Breast epithelium (tissue), 4 donors: ENCODE results near the gene ZNF516. TPM values are rescaled to one million over a fixed set of nuclear protein-coding genes. Genes with fewer than 3 reads are reported as not detected.

Experiments used
- DNase-seq, 2 donors: peaks; one replicate each; pipeline ENCODE4 v3.0.0-alpha.2; 2019; ENCODE audit warnings: low spot score in 2 of 2
- H3K27ac ChIP-seq, 2 donors: fragments of 200-600 bp; sonication (generic) in 1 of 2; one replicate each; pipeline ENCODE4 v1.5.1; 2016 to 2019; ENCODE audit warnings: mild to moderate bottlenecking in 1 of 2
- H3K27me3 ChIP-seq, 2 donors: fragments of 200-600 bp; sonication (generic) in 1 of 2; one replicate each; pipeline versions ENCODE4 v1.5.1 to v1.6.0; 2017 to 2019; ENCODE audit warnings: control low read depth in 1 of 2, mild to moderate bottlenecking in 1 of 2
- H3K36me3 ChIP-seq: fragments of 200-600 bp; one replicate; pipeline ENCODE4 v1.5.1; 2019
- H3K4me1 ChIP-seq, 2 donors: fragments of 200-600 bp; sonication (generic); one replicate each; pipeline ENCODE4 v1.5.1; 2016 to 2019; ENCODE audit warnings: control low read depth in 1 of 2
- H3K4me3 ChIP-seq, 3 donors: fragments of 200-600 bp; sonication (generic); 1 replicate in 2 of 3; 2 replicates in 1 of 3; pipeline ENCODE4 v1.5.1; 2016 to 2019; ENCODE audit warnings: mild to moderate bottlenecking in 3 of 3, moderate library complexity in 2 of 3
- H3K9me3 ChIP-seq, 2 donors: fragments of 200-600 bp; sonication (generic) in 1 of 2; one replicate each; pipeline ENCODE4 v1.5.1; 2016 to 2019; ENCODE audit warnings: control low read depth in 1 of 2
- POLR2A ChIP-seq: fragments of 450-650 bp; IDR thresholded peaks from one replicate; pipeline ENCODE4 v1.6.1; 2016; ENCODE audit warnings: antibody characterized with exemption, mild to moderate bottlenecking, moderate library complexity
- POLR2AphosphoS5 ChIP-seq, 3 donors: sonication (generic); formaldehyde crosslinking; IDR thresholded peaks; one replicate each; pipeline ENCODE4 v1.6.1; 2017; ENCODE audit warnings: antibody characterized with exemption in 3 of 3
- intact Hi-C: fragments of 100-400 bp; cut with DNase I; formaldehyde crosslinking; loops from one replicate; pipeline ENCODE4 v1.15.1; 2023; ENCODE audit warnings: low total_unique reads
- total RNA-seq, 3 donors: library from RNA; depleted of rRNA; stranded (reverse); fragments of >200 nt; gene quantifications; one replicate each; pipeline ENCODE4 v1.1.0, GENCODE V29; 2016
- TF ChIP-seq, protein P1 (sequence below), 3 donors: fragments of 450-650 bp; IDR thresholded peaks; one replicate each; pipeline ENCODE4 v1.5.1; 2016 to 2017; ENCODE audit warnings: antibody characterized with exemption in 3 of 3, mild to moderate bottlenecking in 3 of 3, moderate library complexity in 3 of 3

ZNF516 gene
- total RNA-seq, 3 donors from 2014 or later = 12.0 to 33.4 (median 24.0) TPM

DNA sequence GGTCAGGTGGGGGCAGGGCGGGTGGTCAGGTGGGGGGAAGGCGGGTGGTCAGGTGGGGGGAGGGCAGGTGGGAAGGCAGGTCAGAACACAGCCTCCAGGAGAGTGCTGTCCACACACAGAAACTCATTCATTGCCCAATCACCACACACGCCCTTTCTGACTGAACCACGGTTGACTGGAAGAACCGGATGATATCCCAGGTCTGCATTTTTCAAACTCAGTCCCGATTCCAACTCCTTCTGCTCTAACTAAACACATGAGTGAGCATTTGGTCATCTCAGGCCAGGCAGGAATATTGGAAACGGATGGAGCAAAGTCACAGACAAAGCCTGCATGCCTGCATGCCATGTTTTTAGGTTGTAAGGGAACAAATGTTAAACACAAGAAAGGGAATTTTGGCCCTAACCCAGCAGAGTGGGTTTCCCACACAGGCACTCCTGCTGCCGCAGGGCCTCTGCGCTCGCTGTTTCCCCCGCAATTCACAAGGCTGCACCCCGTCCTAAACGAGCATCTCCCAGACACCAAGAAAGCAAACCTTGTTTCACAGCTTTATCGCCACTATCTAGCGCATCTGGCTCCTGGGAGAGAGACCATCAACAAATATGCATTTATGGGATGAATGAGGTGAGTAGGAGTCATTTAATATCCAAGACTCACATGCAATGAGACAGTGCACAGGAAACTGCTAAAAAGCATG lies 100.1 kb downstream of the ZNF516 start:
- no peak for DNase-seq
- H3K4me3 ChIP-seq = no peak overlapping the region
- no peaks in the 10 kb centered on the region for H3K4me1 ChIP-seq
- H3K9me3 ChIP-seq = no peaks in the 10 kb centered on the region
- H3K27me3 ChIP-seq = no peaks in the 10 kb centered on the region
- TF ChIP-seq POLR2A (no peak), POLR2AphosphoS5 (IDR thresholded peaks at IDR 0.05) (no peak)
- TF ChIP-seq, protein P1, sequence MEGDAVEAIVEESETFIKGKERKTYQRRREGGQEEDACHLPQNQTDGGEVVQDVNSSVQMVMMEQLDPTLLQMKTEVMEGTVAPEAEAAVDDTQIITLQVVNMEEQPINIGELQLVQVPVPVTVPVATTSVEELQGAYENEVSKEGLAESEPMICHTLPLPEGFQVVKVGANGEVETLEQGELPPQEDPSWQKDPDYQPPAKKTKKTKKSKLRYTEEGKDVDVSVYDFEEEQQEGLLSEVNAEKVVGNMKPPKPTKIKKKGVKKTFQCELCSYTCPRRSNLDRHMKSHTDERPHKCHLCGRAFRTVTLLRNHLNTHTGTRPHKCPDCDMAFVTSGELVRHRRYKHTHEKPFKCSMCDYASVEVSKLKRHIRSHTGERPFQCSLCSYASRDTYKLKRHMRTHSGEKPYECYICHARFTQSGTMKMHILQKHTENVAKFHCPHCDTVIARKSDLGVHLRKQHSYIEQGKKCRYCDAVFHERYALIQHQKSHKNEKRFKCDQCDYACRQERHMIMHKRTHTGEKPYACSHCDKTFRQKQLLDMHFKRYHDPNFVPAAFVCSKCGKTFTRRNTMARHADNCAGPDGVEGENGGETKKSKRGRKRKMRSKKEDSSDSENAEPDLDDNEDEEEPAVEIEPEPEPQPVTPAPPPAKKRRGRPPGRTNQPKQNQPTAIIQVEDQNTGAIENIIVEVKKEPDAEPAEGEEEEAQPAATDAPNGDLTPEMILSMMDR (IDR thresholded peaks at IDR 0.05) = no peak
- intact Hi-C loops = no loop called here
- H3K27ac ChIP-seq = no peak overlapping the region
- no peaks in the 10 kb centered on the region for H3K36me3 ChIP-seq

GRCh38 chr18:76392349-76392748 lies 102.7 kb downstream of the ZNF516 start:
- no peak overlapping the region for H3K27ac ChIP-seq
- no peaks in the 10 kb centered on the region for H3K27me3 ChIP-seq
- H3K4me1 ChIP-seq = no peaks in the 10 kb centered on the region
- DNase-seq = peak in 1 of 2 donors; percentile 48
- H3K4me3 ChIP-seq = no peak overlapping the region
- TF ChIP-seq POLR2A = no peak
- TF ChIP-seq POLR2AphosphoS5 (IDR thresholded peaks at IDR 0.05) = no peak
- TF ChIP-seq, protein P1 (IDR thresholded peaks at IDR 0.05) = no peak
- H3K9me3 ChIP-seq = no peaks in the 10 kb centered on the region
- intact Hi-C loops = no loop called here
- no peaks in the 10 kb centered on the region for H3K36me3 ChIP-seq

DNA sequence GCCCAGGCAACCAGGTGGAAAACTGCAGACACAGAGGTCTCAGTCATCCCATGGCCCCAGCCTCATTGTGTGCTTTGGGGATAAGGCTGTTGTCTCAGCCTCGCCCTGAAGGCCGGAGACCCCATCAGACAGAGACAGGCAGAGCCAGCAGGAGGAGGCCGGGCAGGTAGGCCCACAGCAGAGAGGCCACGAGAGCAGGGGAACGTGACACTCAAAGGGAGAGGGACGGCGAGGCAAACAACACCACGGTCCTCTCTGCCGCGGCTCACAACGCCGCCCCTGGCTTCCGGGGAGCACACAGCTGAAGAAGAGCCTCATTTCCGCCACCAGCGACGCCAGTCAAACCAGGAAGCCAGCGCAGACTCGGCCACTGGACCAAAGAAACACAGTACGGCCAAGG lies 103.3 kb downstream of the ZNF516 start:
- Histone ChIP-seq H3K27ac (no peak overlapping the region), H3K27me3 (no peaks in the 10 kb centered on the region), H3K4me1 (no peaks in the 10 kb centered on the region), H3K9me3 (no peaks in the 10 kb centered on the region), H3K36me3 (no peaks in the 10 kb centered on the region), H3K4me3 (no peak overlapping the region)
- TF ChIP-seq POLR2A (no peak), POLR2AphosphoS5 (IDR thresholded peaks at IDR 0.05) (no peak)
- TF ChIP-seq, protein P1 (IDR thresholded peaks at IDR 0.05) = no peak
- intact Hi-C loops = no loop called here
- peak in 1 of 2 donors; percentile 19 for DNase-seq

- DNase-seq = peak in 1 of 2 donors; percentile 25
- H3K4me1 ChIP-seq = no peaks in the 10 kb centered on the region
These were observed 104.0 kb downstream of the ZNF516 start for GRCh38 chr18:76391038-76391437.

GRCh38 chr18:76390452-76391035 lies 104.5 kb downstream of the ZNF516 start:
- no peaks in the 10 kb centered on the region for H3K4me1 ChIP-seq
- no peak overlapping the region for H3K4me3 ChIP-seq
- no peak overlapping the region for H3K27ac ChIP-seq
- TF ChIP-seq, protein P1 (IDR thresholded peaks at IDR 0.05) = no peak
- no peak for TF ChIP-seq POLR2AphosphoS5 (IDR thresholded peaks at IDR 0.05)
- no peak for TF ChIP-seq POLR2A
- H3K36me3 ChIP-seq = no peaks in the 10 kb centered on the region
- intact Hi-C loops = no loop called here
- no peaks in the 10 kb centered on the region for H3K27me3 ChIP-seq
- no peaks in the 10 kb centered on the region for H3K9me3 ChIP-seq
- peak in 1 of 2 donors; percentile 42 for DNase-seq

More at GRCh38 chr18:76391038-76391437, 104.0 kb downstream of the ZNF516 start:
- Histone ChIP-seq H3K4me3 (no peak overlapping the region), H3K9me3 (no peaks in the 10 kb centered on the region), H3K27ac (no peak overlapping the region), H3K27me3 (no peaks in the 10 kb centered on the region), H3K36me3 (no peaks in the 10 kb centered on the region)
- no peak for TF ChIP-seq POLR2A
- TF ChIP-seq POLR2AphosphoS5 (IDR thresholded peaks at IDR 0.05) = no peak
- TF ChIP-seq, protein P1 (IDR thresholded peaks at IDR 0.05) = no peak
- intact Hi-C loops = no loop called here
